ENCODE data around the gene EXOC6B.

Gene EXOC6B

GRCh38 chr2:72330652-72331051 is 495.2 kb downstream of the EXOC6B start:
- ChIA-PET POLR2A (ENCODE audit: low non-redundant PET) (no interaction called here), CTCF (interaction anchor here (0.6 kb wide), 1 partner anchor 786 kb away, joined by 3 read pairs; no protein-coding TSS in a partner anchor)
- no peak for TF ChIP-seq CTCF (conservative IDR thresholded peaks at IDR 0.05; ENCODE audit: low read depth)
- DNase-seq (ENCODE audit: low spot score): no peak
- H3K27ac ChIP-seq: no peak overlapping the region

- POLR2A ChIA-PET (ENCODE audit: low non-redundant PET): no interaction called here
- no peak for DNase-seq (ENCODE audit: low spot score)
- CTCF ChIA-PET: interaction anchor here (0.6 kb wide), 1 partner anchor 548 kb away, joined by 4 read pairs; no protein-coding TSS in a partner anchor
- no peak overlapping the region for H3K27ac ChIP-seq
- no peak for TF ChIP-seq CTCF (conservative IDR thresholded peaks at IDR 0.05; ENCODE audit: low read depth)
Observed at GRCh38 chr2:72326759-72327158, 499.1 kb downstream of the EXOC6B start.

GRCh38 chr2:72325592-72326422 is 500.0 kb downstream of the EXOC6B start:
- CTCF ChIA-PET: interaction anchor here (0.5 to 2.4 kb wide), 6 partner anchors 9 to 549 kb away, joined by 3 to 12 read pairs (median 4); no protein-coding TSS in a partner anchor
- no peak overlapping the region for H3K27ac ChIP-seq
- peak; percentile 43 for TF ChIP-seq CTCF (conservative IDR thresholded peaks at IDR 0.05; ENCODE audit: low read depth)
- peak; percentile 8 for DNase-seq (ENCODE audit: low spot score)
- POLR2A ChIA-PET (ENCODE audit: low non-redundant PET): no interaction called here

- ChIA-PET CTCF (interaction anchor here (0.6 to 1.6 kb wide), 2 partner anchors 9 to 263 kb away, joined by 4 to 12 read pairs; no protein-coding TSS in a partner anchor), POLR2A (ENCODE audit: low non-redundant PET) (no interaction called here)
- no peak for TF ChIP-seq CTCF (conservative IDR thresholded peaks at IDR 0.05; ENCODE audit: low read depth)
- no peak overlapping the region for H3K27ac ChIP-seq
- no peak for DNase-seq (ENCODE audit: low spot score)
Observed at GRCh38 chr2:72316774-72317173, 509.1 kb downstream of the EXOC6B start.

- no peak for TF ChIP-seq CTCF (conservative IDR thresholded peaks at IDR 0.05; ENCODE audit: low read depth)
- CTCF ChIA-PET: no interaction called here
- POLR2A ChIA-PET (ENCODE audit: low non-redundant PET): no interaction called here
- H3K27ac ChIP-seq: no peak overlapping the region
- no peak for DNase-seq (ENCODE audit: low spot score)
Observed at GRCh38 chr2:72300147-72300684, 525.6 kb downstream of the EXOC6B start.

GRCh38 chr2:72293620-72294019 is 532.2 kb downstream of the EXOC6B start:
- no peak overlapping the region for H3K27ac ChIP-seq
- peak; percentile 16 for DNase-seq (ENCODE audit: low spot score)
- ChIA-PET CTCF (interaction anchor here (1.0 kb wide), 1 partner anchor 74 kb away, joined by 3 read pairs; no protein-coding TSS in a partner anchor), POLR2A (ENCODE audit: low non-redundant PET) (no interaction called here)
- no peak for TF ChIP-seq CTCF (conservative IDR thresholded peaks at IDR 0.05; ENCODE audit: low read depth)
